ENCODE results near the gene AGO4. TPM values are rescaled to one million over a fixed set of nuclear protein-coding genes. Genes with fewer than 3 reads are reported as not detected.

Gene AGO4
- total and polyA plus RNA-seq, 2 of the 8 experiments (the other 6 are each of a cell fraction or from before 2014, with no cell fraction given): 5.5 to 7.7 TPM

DNA sequence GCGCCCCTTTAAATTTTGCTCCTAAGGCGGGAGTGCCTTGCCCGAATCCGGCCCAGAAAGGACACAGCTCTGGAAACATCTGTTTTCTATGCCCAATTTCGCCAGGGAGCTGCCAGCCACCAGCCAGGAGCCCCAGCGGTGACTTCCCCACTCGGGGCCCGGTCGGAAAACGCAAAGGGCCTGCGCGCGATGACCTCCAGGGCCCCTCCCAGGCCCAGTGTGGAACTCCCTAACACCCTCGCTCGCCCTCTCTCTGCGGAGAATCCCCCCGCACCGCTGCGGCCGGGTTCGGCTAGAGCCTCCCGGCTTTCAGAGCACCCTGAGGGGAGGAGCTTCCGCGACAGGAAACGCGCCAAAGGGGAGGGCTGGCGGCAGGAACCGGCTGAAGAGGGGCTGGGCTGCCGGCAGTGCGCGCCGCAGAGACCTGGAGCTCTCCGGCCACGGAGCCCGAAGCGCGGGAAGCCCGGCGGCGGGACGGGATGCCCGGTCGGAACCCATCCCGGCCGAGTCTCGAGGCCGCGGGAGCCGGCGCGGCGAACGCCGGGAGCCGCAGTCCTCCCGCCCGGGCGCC is 38.5 kb upstream of the AGO4 start (continued):
- TF ChIP-seq FOSL1 (IDR thresholded peaks at IDR 0.05; ENCODE audit: insufficient read depth, low read depth, low read length): no peak
- no peak for TF ChIP-seq SIX5 (IDR thresholded peaks at IDR 0.05; ENCODE audit: low read depth, low read length)
- TF ChIP-seq CHD1 (IDR thresholded peaks at IDR 0.05; ENCODE audit: low read depth, low read length): no peak
- no peak for TF ChIP-seq RXRA (IDR thresholded peaks at IDR 0.05; ENCODE audit: insufficient read depth, low read depth, low read length)
- TF ChIP-seq HDAC2 (IDR thresholded peaks at IDR 0.05; ENCODE audit: borderline replicate concordance in 1 of 2, low read depth in 2 of 2, low read length in 2 of 2): no peak
- no peak for TF ChIP-seq TAF1 (IDR thresholded peaks at IDR 0.05; ENCODE audit: low read depth, low read length)
- no peak for TF ChIP-seq EP300 (IDR thresholded peaks at IDR 0.05; ENCODE audit: borderline replicate concordance in 1 of 2, low read depth in 2 of 2, low read length in 2 of 2)
- no peak for TF ChIP-seq SRF (IDR thresholded peaks at IDR 0.05; ENCODE audit: low read depth, low read length)
- TF ChIP-seq SUZ12 (IDR thresholded peaks at IDR 0.05; ENCODE audit: low read length): no peak
- peak; percentile 54 for TF ChIP-seq POLR2AphosphoS5 (IDR thresholded peaks at IDR 0.05; ENCODE audit: low read depth, low read length)
- no peak; a peak in 2 of 4 replicates for TF ChIP-seq SIN3A (conservative IDR thresholded peaks at IDR 0.05 in 1 of 2, IDR thresholded peaks at IDR 0.05 in 1 of 2; ENCODE audit: low read depth in 1 of 2, low read length in 2 of 2)
- TF ChIP-seq BRCA1 (IDR thresholded peaks at IDR 0.05; ENCODE audit: low read depth, low read length): no peak
- TF ChIP-seq ASH2L (IDR thresholded peaks at IDR 0.05; ENCODE audit: low read length): peak; percentile 72
- TF ChIP-seq, protein P1, sequence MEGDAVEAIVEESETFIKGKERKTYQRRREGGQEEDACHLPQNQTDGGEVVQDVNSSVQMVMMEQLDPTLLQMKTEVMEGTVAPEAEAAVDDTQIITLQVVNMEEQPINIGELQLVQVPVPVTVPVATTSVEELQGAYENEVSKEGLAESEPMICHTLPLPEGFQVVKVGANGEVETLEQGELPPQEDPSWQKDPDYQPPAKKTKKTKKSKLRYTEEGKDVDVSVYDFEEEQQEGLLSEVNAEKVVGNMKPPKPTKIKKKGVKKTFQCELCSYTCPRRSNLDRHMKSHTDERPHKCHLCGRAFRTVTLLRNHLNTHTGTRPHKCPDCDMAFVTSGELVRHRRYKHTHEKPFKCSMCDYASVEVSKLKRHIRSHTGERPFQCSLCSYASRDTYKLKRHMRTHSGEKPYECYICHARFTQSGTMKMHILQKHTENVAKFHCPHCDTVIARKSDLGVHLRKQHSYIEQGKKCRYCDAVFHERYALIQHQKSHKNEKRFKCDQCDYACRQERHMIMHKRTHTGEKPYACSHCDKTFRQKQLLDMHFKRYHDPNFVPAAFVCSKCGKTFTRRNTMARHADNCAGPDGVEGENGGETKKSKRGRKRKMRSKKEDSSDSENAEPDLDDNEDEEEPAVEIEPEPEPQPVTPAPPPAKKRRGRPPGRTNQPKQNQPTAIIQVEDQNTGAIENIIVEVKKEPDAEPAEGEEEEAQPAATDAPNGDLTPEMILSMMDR (IDR thresholded peaks at IDR 0.05; ENCODE audit: control extremely low read depth in 1 of 3, insufficient read depth in 1 of 3, low read depth in 1 of 3, low read length in 3 of 3): peak in 1 of 3 experiments; percentile 23; a peak in 1 of 4 replicates
- no peak for TF ChIP-seq EZH2 (IDR thresholded peaks at IDR 0.05; ENCODE audit: low read depth, low read length, severe bottlenecking)
- TF ChIP-seq ZNF274 (IDR thresholded peaks at IDR 0.05; ENCODE audit: borderline replicate concordance, extremely low read depth, low read length): no peak
- TF ChIP-seq KDM1A (IDR thresholded peaks at IDR 0.05; ENCODE audit: borderline replicate concordance, low read length): no peak
- TF ChIP-seq NRF1 (IDR thresholded peaks at IDR 0.05; ENCODE audit: low read depth, low read length): no peak
- TF ChIP-seq BACH1 (IDR thresholded peaks at IDR 0.05; ENCODE audit: low read length): peak; percentile 43
- TF ChIP-seq, protein P2, sequence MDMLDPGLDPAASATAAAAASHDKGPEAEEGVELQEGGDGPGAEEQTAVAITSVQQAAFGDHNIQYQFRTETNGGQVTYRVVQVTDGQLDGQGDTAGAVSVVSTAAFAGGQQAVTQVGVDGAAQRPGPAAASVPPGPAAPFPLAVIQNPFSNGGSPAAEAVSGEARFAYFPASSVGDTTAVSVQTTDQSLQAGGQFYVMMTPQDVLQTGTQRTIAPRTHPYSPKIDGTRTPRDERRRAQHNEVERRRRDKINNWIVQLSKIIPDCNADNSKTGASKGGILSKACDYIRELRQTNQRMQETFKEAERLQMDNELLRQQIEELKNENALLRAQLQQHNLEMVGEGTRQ (IDR thresholded peaks at IDR 0.05; ENCODE audit: low read length): no peak

Data from H1 (cell line).